GM19240 (cell line): Measurements from ENCODE around the gene COL18A1.
"Not testable (repeated sequence)": the region's sequence is repeated elsewhere in the genome, so short reads cannot be mapped to it uniquely, and the experiment has no call there.

Experiments
- DNase-seq: peaks from one replicate; pipeline ENCODE4 v3.0.0; 2011; ENCODE audit warnings: low spot score; ENCODE audit not compliant: insufficient read length

The COL18A1 gene

DNA sequence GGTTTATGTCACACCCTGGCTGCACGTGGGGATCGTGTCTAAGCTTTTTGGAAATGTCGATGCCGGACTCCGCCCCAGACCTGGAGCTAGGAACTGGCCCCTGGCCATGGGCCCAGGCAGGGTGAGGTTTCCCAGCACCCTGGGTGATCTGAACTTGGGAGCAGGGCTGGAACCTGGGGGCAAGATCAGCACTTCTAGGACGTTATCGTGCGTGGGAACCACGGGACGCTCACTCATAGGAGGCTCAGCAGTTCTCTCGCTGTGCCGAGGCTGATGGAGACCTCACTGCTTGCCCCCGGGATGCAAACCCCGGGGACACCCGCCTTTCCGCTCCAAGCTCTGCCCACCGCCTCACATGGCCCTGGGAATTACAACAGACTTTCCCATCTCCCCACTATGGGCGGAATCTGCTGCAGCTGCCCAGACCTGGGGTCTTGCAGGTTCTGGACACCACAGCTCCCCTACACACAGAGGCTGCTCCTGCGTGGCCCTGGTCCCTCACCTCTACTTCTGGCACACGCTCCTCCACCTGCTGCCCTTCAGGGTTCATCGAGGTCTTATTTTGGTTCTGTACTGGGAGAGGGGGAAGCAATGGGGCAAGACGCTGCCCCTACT lies 35.9 kb downstream of the COL18A1 start:
- DNase-seq = no peak

DNA sequence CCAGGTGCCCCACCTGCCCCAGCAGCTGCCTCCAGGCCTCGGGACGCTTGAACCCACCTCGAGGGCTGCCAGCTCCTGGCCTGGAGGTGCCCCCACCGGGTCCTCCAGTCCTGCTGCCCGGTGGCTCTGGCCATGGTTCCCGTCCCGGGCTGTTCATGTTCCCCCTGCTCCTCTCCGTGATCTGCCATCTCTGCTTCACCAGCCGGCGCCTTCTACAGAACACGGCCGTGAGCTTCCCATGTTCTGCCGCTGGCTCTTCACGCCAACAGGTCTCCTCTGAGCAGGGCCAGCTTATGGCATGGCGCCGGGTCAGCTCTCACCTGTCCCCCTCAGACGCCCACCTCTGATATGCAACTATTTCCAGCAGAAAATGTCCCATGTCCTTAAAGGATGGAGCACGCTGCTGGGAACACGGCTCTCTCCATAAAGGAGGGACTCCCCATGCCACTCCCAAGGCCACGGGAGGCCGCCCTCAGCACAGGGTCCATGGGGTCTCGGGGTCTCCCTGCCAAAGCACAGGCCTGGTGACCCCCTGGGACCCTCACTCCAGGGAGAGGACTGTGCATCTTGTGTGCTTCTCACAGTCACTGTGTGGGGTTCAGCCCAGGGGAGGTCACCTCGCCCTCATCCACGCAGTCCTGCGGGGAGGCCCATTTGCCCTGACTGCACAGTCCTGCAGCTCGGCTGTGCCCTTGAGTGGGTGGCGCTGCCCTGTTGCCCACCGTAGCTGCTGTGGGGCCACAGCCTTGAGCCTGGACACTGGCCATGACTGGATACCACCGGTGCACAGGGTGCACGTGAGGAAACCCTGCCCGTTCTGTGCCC lies 36.7 kb downstream of the COL18A1 start:
- DNase-seq = no peak

DNA sequence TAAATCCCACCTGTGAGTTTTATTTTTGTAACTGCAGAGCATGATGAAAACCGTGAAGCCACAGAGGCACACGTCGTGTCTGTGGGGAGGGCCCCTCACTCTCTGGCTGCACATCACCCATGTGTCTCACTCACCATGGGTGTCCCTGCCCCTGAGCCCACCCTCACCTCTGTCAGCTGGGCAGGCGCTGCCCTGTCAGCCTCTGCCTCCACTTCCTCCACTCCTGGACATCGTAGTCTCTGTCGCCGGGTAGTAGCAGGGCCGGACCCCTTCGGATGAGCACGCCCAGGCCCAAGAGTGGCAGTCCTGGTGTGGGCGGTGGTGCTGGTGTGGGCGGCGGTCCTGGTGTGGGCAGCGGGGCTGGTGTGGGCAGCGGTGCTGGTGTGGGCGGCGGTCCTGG lies 37.3 kb downstream of the COL18A1 start:
- DNase-seq = no peak

DNA sequence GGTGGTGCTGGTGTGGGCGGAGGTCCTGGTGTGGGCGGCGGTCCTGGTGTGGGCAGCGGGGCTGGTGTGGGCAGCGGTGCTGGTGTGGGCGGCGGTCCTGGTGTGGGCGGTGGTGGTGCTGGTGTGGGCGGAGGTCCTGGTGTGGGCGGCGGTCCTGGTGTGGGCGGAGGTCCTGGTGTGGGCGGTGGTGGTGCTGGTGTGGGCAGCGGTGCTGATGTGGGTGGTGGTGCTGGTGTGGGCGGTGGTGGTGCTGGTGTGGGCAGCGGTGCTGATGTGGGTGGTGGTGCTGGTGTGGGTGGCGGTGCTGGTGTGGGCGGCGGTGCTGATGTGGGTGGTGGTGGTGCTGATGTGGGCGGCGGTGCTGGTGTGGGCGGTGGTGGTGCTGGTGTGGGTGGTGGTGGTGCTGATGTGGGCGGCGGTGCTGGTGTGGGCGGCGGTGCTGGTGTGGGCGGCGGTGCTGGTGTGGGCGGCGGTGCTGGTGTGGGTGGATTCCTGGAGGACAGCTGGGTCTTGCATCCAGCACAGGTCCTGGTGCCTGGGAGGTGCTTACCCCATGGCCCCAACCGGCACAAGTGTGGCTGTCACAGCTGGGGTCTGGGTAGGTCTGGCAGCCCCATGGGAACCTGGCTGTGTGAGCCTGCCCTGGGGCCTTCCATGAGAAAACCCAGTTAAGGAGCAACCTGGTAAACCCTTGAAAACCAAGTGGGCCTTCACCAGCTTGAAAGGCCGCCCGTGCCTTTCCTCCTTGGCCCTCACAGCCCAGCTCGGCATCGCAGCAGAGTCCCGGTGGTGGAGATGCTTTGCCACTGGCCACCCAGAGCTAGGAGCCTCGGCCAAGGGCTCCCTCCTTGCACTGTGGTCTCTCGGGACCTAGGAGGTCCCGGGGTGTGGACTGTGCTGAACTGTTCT lies 38.0 kb downstream of the COL18A1 start:
- not testable (repeated sequence) for DNase-seq

DNA sequence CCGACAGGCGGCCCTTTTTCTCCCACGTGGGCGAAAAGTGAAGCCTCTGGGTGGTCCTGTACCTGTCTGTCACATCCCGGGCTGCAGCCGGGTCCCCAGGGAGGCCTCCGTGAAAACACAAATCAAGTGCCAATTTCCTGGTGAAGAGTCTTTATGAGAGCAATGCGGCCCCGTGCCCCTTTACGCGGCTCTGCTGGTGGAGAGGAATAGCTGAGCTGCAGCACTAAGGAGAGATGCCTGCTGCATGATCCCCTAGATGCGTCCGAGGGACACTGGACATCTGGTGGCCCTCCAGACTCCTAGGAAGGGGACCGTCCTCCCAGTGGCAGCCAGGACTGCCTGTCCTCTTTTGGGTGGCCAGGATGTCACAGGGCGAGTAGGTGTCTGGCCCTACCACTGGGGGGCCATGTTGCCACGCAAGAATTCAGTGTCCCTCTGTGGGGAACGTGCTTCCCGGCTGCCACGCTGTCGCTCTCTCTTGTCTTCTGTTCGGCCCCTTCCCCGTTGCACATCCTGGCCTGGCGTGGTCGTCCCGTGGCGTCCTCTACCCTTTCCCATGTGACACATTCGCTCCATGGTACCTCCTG lies 38.7 kb downstream of the COL18A1 start:
- DNase-seq = no peak

DNA sequence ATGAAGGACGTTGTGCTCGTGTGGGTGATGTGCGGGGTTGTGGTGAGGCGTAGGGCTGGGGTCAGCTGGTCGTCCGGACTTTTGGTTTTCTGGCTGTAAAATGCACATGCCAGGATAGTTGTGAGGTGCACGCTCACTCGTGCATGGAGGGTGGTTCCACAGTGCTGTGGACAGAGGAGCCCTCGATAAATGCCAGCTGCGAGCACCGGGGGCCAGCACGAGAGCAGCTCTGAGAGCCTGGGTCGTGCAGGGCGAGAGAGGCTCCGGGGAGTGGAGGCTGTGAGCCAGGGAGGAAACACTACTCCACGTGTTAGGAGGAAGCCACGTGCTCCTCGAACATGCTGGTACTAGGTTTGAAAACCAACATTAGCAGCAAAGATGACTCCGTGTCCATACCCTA lies 39.4 kb downstream of the COL18A1 start:
- DNase-seq = no peak

DNA sequence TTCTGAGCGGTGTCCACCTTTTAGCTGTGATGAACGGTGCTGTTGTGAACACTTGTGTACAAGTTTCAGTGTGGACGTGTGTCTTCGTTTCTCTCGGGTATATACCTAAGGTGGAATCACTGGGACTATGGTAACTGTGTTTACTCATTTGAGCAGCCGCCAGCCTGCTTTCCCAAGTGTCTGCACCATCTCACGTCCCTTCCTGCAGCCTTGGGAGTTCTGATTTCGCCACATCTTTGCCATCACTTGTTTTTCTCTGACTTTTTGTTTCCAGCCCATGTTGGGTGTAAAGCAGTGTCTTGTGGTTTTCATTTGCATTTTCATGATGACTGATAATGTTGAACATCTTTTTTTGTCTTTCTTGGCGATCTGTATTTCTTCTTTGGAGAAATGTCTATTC lies 40.4 kb downstream of the COL18A1 start:
- no peak for DNase-seq

DNA sequence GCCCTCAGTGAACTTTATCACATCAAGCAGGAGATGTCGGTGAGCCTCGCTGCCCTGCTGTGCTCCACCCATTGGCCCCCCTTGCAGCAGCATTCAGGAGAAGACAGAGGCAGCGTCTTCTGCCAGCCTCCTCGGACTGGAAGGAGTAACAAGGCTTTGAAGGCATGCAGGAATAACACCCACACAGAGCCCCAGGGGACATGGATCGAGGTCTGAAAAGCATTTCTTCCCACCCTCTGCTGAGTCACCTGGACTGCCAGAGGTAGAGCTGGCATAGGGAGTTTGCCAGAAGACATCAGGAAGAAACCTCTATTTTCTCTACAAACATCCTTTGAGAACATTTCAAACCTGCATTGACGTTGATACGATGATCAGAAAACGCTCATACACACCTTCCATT lies 42.9 kb downstream of the COL18A1 start:
- DNase-seq = no peak

DNA sequence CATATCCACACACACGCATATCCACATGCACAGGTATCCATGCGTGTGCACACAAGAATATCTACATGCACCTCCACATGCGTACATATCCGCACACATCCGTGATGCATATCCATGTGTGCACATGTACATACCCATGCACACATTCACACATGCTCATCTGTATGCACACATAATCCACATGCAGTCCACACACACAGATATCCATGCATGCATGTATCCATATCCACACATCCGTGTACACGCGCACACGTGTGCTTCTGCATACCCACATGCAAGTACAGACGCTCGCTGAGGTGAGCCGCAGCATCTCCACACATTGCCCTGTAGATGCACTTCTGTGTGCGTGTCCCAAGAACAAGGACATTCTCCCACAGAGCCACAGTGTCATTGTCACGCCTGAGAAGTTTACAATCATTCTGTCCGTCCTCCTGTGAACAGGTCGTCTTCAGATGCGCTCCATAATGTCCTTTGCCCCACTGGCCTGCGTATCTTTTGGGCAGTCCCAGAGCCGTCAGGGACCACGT lies 43.4 kb downstream of the COL18A1 start:
- DNase-seq = no peak

DNA sequence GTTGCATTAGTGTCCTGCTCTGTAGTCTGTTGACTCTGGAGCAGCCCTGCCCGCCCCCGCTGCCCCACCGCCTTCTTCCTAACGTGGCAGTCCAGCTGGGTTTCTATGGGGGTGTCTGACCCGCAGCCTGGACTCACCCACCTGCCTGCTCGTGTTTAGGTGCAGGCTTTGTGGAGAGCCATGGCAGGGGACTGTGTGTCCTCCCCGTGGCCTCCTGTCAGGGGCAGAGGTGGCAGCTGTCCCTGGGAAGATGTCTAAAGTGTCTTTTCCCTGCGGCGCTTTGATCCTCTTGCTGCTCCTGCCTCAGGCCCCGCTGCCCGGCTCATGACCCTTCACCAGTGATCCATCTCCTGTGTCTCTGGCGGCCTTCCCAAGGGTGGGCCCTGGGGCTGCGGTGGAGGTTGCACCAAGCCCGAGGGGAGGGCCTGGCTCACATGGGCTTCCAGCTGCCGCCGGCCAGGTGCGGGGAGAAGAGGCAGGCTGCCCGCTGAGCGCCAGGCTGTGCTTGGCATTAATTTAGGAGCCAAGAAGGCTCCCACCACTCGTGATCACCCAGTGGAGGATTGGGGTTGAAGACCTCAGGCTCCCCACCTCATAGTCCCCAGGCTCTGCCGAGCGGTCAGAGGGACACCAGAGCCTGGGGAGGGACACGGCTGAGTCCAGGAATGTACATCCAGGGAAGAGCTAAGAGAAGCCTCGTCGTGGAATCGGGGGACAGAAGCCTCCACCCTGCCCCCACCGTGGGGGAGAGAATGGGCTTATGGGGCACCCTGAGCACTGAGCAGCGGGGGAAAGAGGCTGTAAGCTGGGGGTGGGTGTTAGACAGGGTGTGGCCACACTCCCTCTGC lies 44.1 kb downstream of the COL18A1 start:
- no peak for DNase-seq

DNA sequence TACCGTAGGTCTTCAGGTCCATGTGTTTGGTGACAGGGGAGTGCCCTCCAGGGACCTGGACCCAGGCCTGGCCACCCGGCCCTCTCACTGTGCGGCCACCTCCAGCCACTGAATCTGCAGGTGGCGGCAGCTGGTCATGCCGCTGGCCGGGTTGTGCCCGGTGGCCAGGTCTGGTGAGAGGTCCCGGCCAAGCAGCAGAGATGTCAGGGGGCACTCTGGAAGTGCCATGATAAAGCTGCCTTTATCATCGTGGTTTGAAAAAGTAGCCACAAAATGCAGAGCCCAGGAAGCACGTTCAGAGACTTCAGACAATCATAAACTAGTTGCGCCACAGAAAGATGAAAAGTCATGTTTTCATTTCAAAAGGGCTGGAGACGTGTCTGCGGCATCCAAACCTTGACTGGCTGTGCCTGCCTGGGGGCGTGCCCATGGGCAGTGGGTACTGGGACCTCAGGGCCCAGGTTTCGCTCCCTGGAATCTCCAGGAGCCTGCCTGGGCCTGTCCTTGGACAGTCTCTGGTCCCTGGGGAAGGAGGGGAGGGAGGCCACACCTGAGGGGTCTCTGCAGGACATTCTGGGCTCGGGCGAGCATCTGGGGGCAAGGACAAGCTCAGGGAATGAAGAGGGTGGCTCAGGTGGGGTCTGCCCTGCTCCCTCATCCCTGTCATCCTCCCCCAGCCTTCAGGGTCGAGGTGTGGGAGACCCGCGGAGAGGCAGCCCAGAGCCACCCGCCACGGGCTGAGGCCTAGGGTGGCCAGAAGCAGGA lies 44.9 kb downstream of the COL18A1 start:
- DNase-seq = no peak

DNA sequence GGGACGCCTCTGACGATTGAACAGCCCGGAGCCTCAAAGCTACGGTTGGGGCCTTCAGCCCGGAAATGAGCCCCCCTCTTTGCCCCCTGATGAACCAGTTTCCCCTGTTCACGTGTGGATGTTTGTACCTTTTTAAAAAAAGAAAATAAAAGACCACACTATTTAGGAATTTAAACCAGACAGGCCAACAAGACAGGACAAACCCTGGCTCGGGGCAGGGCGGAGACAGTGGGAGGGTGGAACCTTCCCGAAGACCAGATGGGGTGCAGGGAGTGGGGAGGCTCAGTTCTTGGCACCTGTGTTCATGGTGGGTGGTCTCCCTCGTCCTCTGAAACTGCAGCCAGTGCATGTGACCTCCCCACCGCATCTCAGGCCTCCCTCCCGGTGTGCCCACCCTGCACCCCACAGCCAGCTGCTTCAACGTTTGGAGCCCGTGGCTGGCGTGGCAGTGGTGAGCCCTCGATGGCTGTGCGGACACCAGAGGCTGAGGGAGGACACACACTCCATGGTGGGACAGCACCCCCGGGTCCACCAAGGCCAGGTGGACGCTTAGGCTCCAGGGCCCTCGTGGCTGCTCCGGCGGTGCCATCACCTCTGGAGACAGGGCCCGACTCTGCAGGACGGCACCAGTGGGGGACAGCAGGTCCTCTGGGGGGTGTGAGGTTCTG lies 45.6 kb downstream of the COL18A1 start:
- DNase-seq = no peak

DNA sequence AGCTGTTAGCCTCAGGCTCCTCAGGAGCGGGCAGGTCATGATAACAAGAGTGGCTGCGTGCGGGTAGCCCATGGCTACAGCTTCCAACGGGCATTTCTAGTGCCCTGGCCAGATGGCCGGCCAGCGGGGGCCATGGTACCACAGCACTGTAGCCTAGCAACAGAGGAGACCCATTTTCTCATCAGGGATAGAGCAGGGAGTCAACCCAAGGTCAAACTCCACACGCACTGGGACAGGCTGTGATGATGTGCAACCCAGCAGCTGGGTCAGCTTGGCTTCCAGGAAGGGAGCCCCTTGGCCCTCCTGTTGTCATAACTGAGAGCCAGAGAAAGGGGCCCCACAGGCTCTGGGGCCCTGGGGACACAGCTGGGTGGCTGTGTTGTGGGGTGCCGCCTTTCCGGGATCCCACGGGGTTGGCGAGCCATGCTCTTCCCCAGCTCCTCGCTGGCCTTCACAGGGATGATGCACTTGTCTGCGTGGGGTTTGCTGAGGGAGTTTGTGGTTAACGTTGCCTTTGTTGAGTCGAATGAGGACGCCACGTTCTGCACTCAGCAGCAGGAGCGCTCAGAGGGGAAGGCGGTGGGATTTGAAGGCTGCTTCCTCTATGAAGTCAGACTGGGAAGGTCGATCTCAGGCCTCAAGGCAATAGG lies 46.3 kb downstream of the COL18A1 start:
- no peak for DNase-seq

DNA sequence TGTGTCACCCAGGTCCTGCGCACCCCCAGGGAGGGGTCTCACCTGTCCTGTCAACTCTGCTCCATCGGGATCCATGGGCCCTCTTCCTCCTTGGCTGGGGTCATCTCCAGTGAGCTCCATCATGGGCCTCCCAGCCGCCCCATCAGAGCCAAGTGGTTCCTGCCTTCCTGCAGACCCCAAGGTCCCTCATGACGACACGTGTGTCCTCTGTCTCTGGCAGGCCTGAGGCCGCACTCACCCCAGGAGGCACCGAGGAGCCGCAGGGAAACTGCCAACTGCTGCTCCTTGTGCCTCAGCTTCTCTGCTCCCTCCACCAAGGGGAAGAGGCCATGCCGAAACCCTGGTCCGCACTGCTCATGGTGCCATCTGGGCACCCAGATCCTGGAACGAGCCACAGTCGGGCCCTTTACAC lies 46.8 kb downstream of the COL18A1 start:
- DNase-seq = no peak

DNA sequence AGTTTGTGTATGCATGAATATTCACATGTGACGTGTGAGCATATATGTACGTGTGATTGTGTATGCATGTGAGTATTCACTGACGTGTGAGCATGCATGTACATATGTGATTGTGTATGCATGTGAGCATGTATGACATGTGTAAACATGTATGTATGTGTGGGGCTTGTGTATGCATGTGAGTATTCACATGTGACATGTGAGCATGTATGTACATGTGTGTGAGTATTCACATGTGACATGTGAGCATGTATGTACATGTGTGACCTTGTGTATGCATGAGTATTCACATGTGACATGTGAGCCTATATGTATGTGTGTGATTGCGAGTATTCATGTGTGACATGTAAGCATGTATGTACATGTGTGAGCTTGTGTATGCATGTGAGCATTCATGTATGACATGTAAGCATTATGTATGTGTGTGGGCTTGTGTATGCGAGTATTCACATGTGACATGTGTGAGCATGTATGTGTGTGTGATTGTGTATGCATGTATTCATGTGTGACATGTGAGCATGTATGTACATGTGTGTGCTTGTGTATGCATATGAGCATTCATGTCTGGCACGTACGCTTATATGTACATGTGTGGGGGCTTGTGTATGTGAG lies 47.8 kb downstream of the COL18A1 start:
- DNase-seq = no peak

DNA sequence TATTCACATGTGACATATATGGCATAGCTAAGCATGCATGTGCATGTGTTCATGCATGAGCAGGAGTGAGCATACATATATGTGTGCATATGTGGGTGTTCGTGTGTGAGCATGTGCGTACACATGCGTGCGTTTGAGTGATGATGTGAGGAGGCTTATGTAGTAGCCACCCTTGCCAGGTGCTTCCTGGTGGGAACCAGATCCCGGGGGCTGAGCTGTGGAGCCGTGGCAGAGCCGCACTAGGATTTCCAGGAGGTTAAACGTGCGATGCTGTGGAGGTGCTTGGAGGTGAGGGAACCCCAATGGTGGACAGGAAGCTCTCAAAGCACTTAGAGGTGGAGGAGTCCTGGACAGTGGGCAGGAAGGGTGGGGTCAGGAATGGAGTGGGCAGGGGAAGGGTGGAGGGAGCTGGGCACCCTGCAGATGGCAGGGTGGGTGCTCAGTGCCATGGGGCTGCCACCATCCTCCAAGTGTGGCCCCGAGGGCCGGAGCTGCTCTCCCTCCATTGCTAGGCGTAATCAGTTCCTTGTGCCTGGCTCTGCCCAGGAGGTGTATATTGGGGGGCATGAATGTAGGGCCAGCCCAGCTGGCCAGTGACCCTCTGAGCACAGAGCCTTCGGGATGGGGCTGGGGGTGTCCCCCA lies 48.5 kb downstream of the COL18A1 start:
- no peak for DNase-seq

DNA sequence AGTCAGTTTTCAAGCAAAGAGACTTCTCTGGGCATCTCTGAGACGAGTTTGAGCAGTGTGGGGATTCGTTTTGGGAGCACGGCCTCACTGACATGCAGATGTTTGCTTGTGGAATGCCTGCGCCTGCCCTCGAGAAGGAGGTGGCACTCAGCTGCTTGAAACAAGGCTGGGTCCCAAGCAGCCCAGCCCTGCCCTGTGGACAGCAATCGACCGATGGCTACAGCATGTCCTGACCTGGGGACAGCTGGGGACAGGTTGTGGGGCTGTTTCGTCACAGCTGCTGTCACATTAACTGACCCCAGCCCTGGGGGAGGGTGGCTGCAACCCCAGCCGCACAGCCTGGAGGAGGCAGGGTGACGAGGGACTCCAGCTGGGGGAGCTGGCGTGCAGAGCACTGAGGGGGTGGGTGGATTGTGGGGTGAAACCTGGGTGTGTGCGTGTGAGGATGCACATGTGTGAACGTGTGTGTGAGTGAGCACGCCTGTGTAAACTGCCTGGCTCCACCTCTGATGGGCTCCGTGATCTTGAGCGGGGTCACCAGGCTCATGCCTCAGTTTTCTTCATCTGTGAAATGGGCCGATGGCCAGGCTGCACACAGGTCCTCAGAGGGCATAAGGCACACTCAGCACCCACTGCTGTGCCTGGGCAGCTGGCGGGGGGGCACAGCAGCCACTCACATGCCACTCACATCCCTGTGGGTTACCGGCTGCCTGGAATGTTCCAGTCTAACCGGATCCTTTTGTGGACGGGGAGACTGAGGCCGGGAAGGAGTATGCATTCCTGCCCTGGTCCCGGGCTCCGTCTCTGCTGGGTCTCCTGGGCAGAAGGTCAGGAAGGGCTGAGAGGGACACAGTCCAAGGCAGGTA lies 49.3 kb downstream of the COL18A1 start:
- DNase-seq = no peak
